Forelimb muscle (tissue), 1 donor: ENCODE results near the gene FNBP1L. TPM values are rescaled to one million over a fixed set of nuclear protein-coding genes. Genes with fewer than 3 reads are reported as not detected.
"Not testable (repeated sequence)": the region's sequence is repeated elsewhere in the genome, so short reads cannot be mapped to it uniquely, and the experiment has no call there.

ENCODE experiments used
- DNase-seq: peaks from one replicate; pipeline ENCODE4 v3.0.0-alpha.2; 2013; ENCODE audit warnings: low read depth
- polyA plus RNA-seq: library from polyadenylated mRNA; unstranded; fragments of 120-200 nt; gene quantifications from one replicate; pipeline ENCODE4 v1.2.1, GENCODE V29; 2013; ENCODE audit not compliant: insufficient read length

The FNBP1L gene
- polyA plus RNA-seq, 1 donor, result 45.1 TPM

GRCh38 chr1:93573940-93574469 is 126.1 kb downstream of the FNBP1L start:
- no peak for DNase-seq

- no peak for DNase-seq
These were observed 126.6 kb downstream of the FNBP1L start for GRCh38 chr1:93574511-93574910.

- DNase-seq, result no peak
These were observed 127.1 kb downstream of the FNBP1L start for GRCh38 chr1:93574991-93575390.

GRCh38 chr1:93575621-93576284 is 127.8 kb downstream of the FNBP1L start:
- peak; percentile 56 for DNase-seq

- DNase-seq, result peak; percentile 89
These were observed 128.4 kb downstream of the FNBP1L start for GRCh38 chr1:93576346-93576745.

- DNase-seq, result no peak
These were observed 128.8 kb downstream of the FNBP1L start for GRCh38 chr1:93576746-93577145.

GRCh38 chr1:93577536-93578432 is 129.9 kb downstream of the FNBP1L start:
- DNase-seq, result no peak

GRCh38 chr1:93578433-93578830 is 130.5 kb downstream of the FNBP1L start:
- DNase-seq, result no peak

- DNase-seq, result no peak
These were observed 131.2 kb downstream of the FNBP1L start for GRCh38 chr1:93578911-93579825.

- no peak for DNase-seq
These were observed 132.0 kb downstream of the FNBP1L start for GRCh38 chr1:93579891-93580290.

- DNase-seq, result no peak
These were observed 134.3 kb downstream of the FNBP1L start for GRCh38 chr1:93581917-93582850.

- DNase-seq, result peak; percentile 41
These were observed 136.5 kb downstream of the FNBP1L start for GRCh38 chr1:93584261-93585003.

- no peak for DNase-seq
These were observed 137.4 kb downstream of the FNBP1L start for GRCh38 chr1:93585059-93585966.

GRCh38 chr1:93587354-93587753 is 139.4 kb downstream of the FNBP1L start:
- no peak for DNase-seq

GRCh38 chr1:93588206-93588605 is 140.3 kb downstream of the FNBP1L start:
- no peak for DNase-seq

GRCh38 chr1:93588955-93589354 is 141.0 kb downstream of the FNBP1L start:
- no peak for DNase-seq

GRCh38 chr1:93591291-93591675 is 143.4 kb downstream of the FNBP1L start:
- DNase-seq, result not testable (repeated sequence)

GRCh38 chr1:93591676-93592550 is 144.0 kb downstream of the FNBP1L start:
- DNase-seq, result no peak
